ENCODE data around the gene CALCOCO1.

DNA sequence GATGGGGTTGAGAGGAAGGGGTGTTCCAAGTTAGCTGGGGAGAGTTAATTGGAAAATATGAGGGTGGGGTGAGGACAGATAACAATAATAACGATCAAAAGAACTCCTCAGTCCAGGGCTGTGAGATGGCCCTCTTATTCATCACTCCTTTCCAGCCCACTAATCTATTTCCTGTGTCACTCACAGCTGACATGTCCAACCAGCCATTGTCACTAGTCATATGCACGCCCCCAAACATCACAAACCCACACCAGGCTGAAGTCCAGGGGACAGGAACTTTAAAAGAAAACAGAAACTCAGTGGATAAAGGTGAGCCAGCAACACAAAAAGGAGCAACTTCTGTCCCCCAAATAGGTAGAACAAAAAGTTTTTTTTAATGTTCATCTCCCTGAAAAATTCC lies 911 bp downstream of the CALCOCO1 start:
- TF ChIP-seq, protein P1, sequence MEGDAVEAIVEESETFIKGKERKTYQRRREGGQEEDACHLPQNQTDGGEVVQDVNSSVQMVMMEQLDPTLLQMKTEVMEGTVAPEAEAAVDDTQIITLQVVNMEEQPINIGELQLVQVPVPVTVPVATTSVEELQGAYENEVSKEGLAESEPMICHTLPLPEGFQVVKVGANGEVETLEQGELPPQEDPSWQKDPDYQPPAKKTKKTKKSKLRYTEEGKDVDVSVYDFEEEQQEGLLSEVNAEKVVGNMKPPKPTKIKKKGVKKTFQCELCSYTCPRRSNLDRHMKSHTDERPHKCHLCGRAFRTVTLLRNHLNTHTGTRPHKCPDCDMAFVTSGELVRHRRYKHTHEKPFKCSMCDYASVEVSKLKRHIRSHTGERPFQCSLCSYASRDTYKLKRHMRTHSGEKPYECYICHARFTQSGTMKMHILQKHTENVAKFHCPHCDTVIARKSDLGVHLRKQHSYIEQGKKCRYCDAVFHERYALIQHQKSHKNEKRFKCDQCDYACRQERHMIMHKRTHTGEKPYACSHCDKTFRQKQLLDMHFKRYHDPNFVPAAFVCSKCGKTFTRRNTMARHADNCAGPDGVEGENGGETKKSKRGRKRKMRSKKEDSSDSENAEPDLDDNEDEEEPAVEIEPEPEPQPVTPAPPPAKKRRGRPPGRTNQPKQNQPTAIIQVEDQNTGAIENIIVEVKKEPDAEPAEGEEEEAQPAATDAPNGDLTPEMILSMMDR (conservative IDR thresholded peaks at IDR 0.05; ENCODE audit: low read length) = no peak
- no peak for TF ChIP-seq EZH2phosphoT487 (IDR thresholded peaks at IDR 0.05; ENCODE audit: borderline replicate concordance)
